B cell (primary cell): Measurements from ENCODE around the gene ALOX15B. TPM values are rescaled to one million over a fixed set of nuclear protein-coding genes. Genes with fewer than 3 reads are reported as not detected.

Experiments used
- ATAC-seq: fragments of 200-7000 bp; cut with Tn5 transposase; one replicate; pipeline ENCODE4 v1.10.0; 2021; ENCODE audit warnings: low read depth, mild to moderate bottlenecking, moderate number of reproducible peaks, moderate library complexity
- CTCF ChIA-PET: fragments of 350-600 bp; sonication (Branson Sonifier 250); formaldehyde crosslinking; loops from one replicate; lab custom pipeline; 2021; ENCODE audit warnings: antibody characterized with exemption, inconsistent platforms; lab: Charles Lee
- POLR2A ChIA-PET: fragments of 350-600 bp; sonication (Branson Sonifier 250); formaldehyde crosslinking; loops from one replicate; lab custom pipeline; 2021; ENCODE audit warnings: antibody characterized with exemption; lab: Charles Lee
- DNase-seq: peaks from one replicate; pipeline ENCODE4 v3.0.0; 2013
- H2AFZ ChIP-seq: 2 replicates; pipeline ENCODE4 v1.6.1; 2012; ENCODE audit warnings: mild to moderate bottlenecking, low read depth, low read length; ENCODE audit not compliant: insufficient read depth, poor library complexity, severe bottlenecking
- H3K27ac ChIP-seq, 2 donors: 1 replicate in 1 of 2; 2 replicates in 1 of 2; pipeline ENCODE4 v1.5.1; 2012 to 2013; ENCODE audit warnings: low read length in 2 of 2, mild to moderate bottlenecking in 2 of 2, moderate library complexity in 1 of 2
- H3K27me3 ChIP-seq, 4 experiments: fragments of 200-600 bp in 1 of 4; sonication (generic) in 1 of 4; replicated peaks in 1 of 4; 1 replicate in 2 of 4; 2 replicates in 2 of 4; pipeline versions ENCODE4 v1.6.1 to v1.7.0; 2013 to 2016; ENCODE audit warnings: low read length in 3 of 4, mild to moderate bottlenecking in 2 of 4, mixed read lengths in 1 of 4, moderate library complexity in 1 of 4; ENCODE audit not compliant: insufficient read depth in 4 of 4, control insufficient read depth in 3 of 4; ENCODE audit errors: control extremely low read depth in 1 of 4
- H3K36me3 ChIP-seq, 2 experiments: replicated peaks in 1 of 2; 1 replicate in 1 of 2; 2 replicates in 1 of 2; pipeline versions ENCODE4 v1.6.1 to v1.7.1; 2013; ENCODE audit warnings: low read length in 1 of 2; ENCODE audit not compliant: insufficient read depth in 2 of 2, control insufficient read depth in 1 of 2; ENCODE audit errors: control extremely low read depth in 1 of 2, extremely low read depth in 1 of 2
- H3K4me1 ChIP-seq, 2 donors: fragments of 200-600 bp in 1 of 2; sonication (generic) in 1 of 2; 1 replicate in 1 of 2; 2 replicates in 1 of 2; pipeline versions ENCODE4 v1.5.1 to v1.6.1; 2013 to 2017; ENCODE audit warnings: low read length in 2 of 2; ENCODE audit not compliant: control insufficient read depth in 2 of 2, insufficient read depth in 2 of 2
- H3K4me2 ChIP-seq: replicated peaks from 2 replicates; pipeline ENCODE3; 2012; ENCODE audit warnings: mild to moderate bottlenecking, low read depth, low read length; ENCODE audit not compliant: poor library complexity, severe bottlenecking
- H3K4me3 ChIP-seq, 5 experiments: fragments of 200-600 bp in 1 of 5; sonication (generic) in 1 of 5; 1 replicate in 3 of 5; 2 replicates in 2 of 5; pipeline versions ENCODE4 v1.5.1 to v1.7.0; 2011 to 2016; ENCODE audit warnings: low read length in 4 of 5, mild to moderate bottlenecking in 4 of 5, low read depth in 2 of 5, control low read depth in 1 of 5, moderate library complexity in 1 of 5; ENCODE audit not compliant: insufficient read depth in 1 of 5; ENCODE audit errors: control extremely low read depth in 1 of 5, extremely low read depth in 1 of 5
- H3K79me2 ChIP-seq: fragments of 200-600 bp; sonication (generic); one replicate; pipeline ENCODE4 v1.6.0; 2016; ENCODE audit warnings: low read length; ENCODE audit not compliant: control insufficient read depth, insufficient read depth
- H3K9ac ChIP-seq: fragments of 200-600 bp; sonication (generic); 2 replicates; pipeline ENCODE4 v1.6.1; 2017; ENCODE audit warnings: mild to moderate bottlenecking, low read length, moderate library complexity
- H3K9me3 ChIP-seq, 3 donors: one replicate each; pipeline versions ENCODE4 v1.6.1 to v1.7.1; 2013; ENCODE audit warnings: low read length in 2 of 3; ENCODE audit not compliant: control insufficient read depth in 2 of 3, insufficient read depth in 1 of 3; ENCODE audit errors: control extremely low read depth in 1 of 3
- H4K20me1 ChIP-seq: 2 replicates; pipeline ENCODE4 v1.6.0; 2012; ENCODE audit warnings: mild to moderate bottlenecking, low read length; ENCODE audit not compliant: insufficient read depth, control insufficient read depth, poor library complexity, severe bottlenecking
- H3K27ac Mint-ChIP-seq: one replicate; pipeline ENCODE4 v1.8.0; 2021; ENCODE audit warnings: mixed read lengths
- H3K27me3 Mint-ChIP-seq: one replicate; pipeline ENCODE4 v1.8.0; 2021; ENCODE audit warnings: mixed read lengths
- H3K4me1 Mint-ChIP-seq: one replicate; pipeline ENCODE4 v1.8.0; 2021; ENCODE audit warnings: mixed read lengths
- H3K4me3 Mint-ChIP-seq: one replicate; pipeline ENCODE4 v1.8.0; 2021; ENCODE audit warnings: mixed read lengths
- H3K9me3 Mint-ChIP-seq: one replicate; pipeline ENCODE4 v1.8.0; 2022; ENCODE audit warnings: mixed read lengths; ENCODE audit not compliant: insufficient read depth
- EZH2 ChIP-seq: IDR thresholded peaks from 2 replicates; pipeline ENCODE4 v1.6.1; 2012; ENCODE audit warnings: borderline replicate concordance, low read depth, mild to moderate bottlenecking, moderate library complexity, low read length; ENCODE audit not compliant: insufficient read depth, poor library complexity, severe bottlenecking
- WGBS: methylation state at CpG from one replicate; pipeline ENCODE4 v1.1.5; 2013; ENCODE audit warnings: missing lambda C conversion rate; ENCODE audit not compliant: insufficient coverage; 5-methylcytosine and 5-hydroxymethylcytosine counted together
- intact Hi-C: fragments of 100-400 bp; cut with micrococcal nuclease; formaldehyde crosslinking; loops from one replicate; pipeline ENCODE4 v1.10.0; 2022
- polyA plus RNA-seq: library from polyadenylated mRNA; depleted of rRNA; stranded (reverse); fragments of >200 nt; gene quantifications from 2 replicates; pipeline ENCODE4 v1.2.3, GENCODE V29; 2012
- total RNA-seq, 2 donors: library from RNA; stranded (reverse); fragments of 120-200 nt in 1 of 2; gene quantifications; 1 replicate in 1 of 2; 2 replicates in 1 of 2; pipeline versions ENCODE4 v1.2.3 to v1.2.4, GENCODE V29; 2013 to 2022
- TF ChIP-seq, protein P1 (sequence below): fragments of 200-600 bp; IDR thresholded peaks from one replicate; pipeline ENCODE4 v1.8.0; 2022; ENCODE audit warnings: antibody characterized with exemption, mild to moderate bottlenecking

ALOX15B gene
- total and polyA plus RNA-seq, 2 donors (not counting 1 experiment from before 2014, with no cell fraction given), result 0.03 TPM; not detected in 1

- POLR2A ChIA-PET, result no interaction called here
- no peaks in the 10 kb centered on the region for H4K20me1 ChIP-seq
Observed at GRCh38 chr17:8013731-8014557, 24.9 kb upstream of the ALOX15B start.

GRCh38 chr17:8014558-8014850 lies 24.4 kb upstream of the ALOX15B start:
- no peak overlapping the region for H3K4me2 ChIP-seq
- intact Hi-C loops, result no loop called here
- CTCF ChIA-PET, result interaction anchor here (1.7 kb wide), 1 partner anchor 43 kb away, joined by 4 read pairs; no protein-coding TSS in a partner anchor

More at GRCh38 chr17:8013731-8014557, 24.9 kb upstream of the ALOX15B start:
- no peaks in the 10 kb centered on the region for H3K36me3 ChIP-seq
- no peak overlapping the region for H3K27ac Mint-ChIP-seq
- H3K9me3 Mint-ChIP-seq, result no peaks in the 10 kb centered on the region
- CTCF ChIA-PET, result interaction anchor here (1.0 to 1.7 kb wide), 4 partner anchors 23 to 152 kb away, joined by 3 to 4 read pairs (median 4); no protein-coding TSS in a partner anchor
- no peak overlapping the region for H2AFZ ChIP-seq
- peaks cover 0 to 5% (median 0%) of the 10 kb centered on the region in 3 donors for H3K9me3 ChIP-seq
- H3K27ac ChIP-seq, result no peak overlapping the region
- peaks cover 27 to 28% of the 10 kb centered on the region in 2 donors for H3K4me1 ChIP-seq
- peak overlapping the region; percentile 35 for H3K4me2 ChIP-seq
- H3K79me2 ChIP-seq, result no peaks in the 10 kb centered on the region
- intact Hi-C loops, result no loop called here
- H3K9ac ChIP-seq, result no peak overlapping the region
- no peak for ATAC-seq
- peaks cover 25% of the 10 kb centered on the region for H3K4me1 Mint-ChIP-seq
- H3K27me3 ChIP-seq, result peaks cover 0 to 51% (median 16%) of the 10 kb centered on the region in 4 experiments
- peaks cover 45% of the 10 kb centered on the region for H3K27me3 Mint-ChIP-seq
- no peak overlapping the region for H3K4me3 ChIP-seq
- 91% methylated on average over 11 of the region's 12 CpGs for WGBS
- H3K4me3 Mint-ChIP-seq, result no peak overlapping the region
- no peak for DNase-seq
- TF ChIP-seq EZH2, result no peak
- TF ChIP-seq, protein P1, sequence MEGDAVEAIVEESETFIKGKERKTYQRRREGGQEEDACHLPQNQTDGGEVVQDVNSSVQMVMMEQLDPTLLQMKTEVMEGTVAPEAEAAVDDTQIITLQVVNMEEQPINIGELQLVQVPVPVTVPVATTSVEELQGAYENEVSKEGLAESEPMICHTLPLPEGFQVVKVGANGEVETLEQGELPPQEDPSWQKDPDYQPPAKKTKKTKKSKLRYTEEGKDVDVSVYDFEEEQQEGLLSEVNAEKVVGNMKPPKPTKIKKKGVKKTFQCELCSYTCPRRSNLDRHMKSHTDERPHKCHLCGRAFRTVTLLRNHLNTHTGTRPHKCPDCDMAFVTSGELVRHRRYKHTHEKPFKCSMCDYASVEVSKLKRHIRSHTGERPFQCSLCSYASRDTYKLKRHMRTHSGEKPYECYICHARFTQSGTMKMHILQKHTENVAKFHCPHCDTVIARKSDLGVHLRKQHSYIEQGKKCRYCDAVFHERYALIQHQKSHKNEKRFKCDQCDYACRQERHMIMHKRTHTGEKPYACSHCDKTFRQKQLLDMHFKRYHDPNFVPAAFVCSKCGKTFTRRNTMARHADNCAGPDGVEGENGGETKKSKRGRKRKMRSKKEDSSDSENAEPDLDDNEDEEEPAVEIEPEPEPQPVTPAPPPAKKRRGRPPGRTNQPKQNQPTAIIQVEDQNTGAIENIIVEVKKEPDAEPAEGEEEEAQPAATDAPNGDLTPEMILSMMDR, result no peak

More at GRCh38 chr17:8014558-8014850, 24.4 kb upstream of the ALOX15B start:
- Mint-ChIP-seq H3K9me3 (no peaks in the 10 kb centered on the region), H3K4me1 (peaks cover 25% of the 10 kb centered on the region), H3K27me3 (peaks cover 50% of the 10 kb centered on the region), H3K4me3 (no peak overlapping the region), H3K27ac (no peak overlapping the region)
- Histone ChIP-seq H3K36me3 (no peaks in the 10 kb centered on the region), H3K79me2 (no peaks in the 10 kb centered on the region), H3K9ac (no peak overlapping the region), H3K27me3 (peaks cover 0 to 56% (median 19%) of the 10 kb centered on the region in 4 experiments), H3K9me3 (peaks cover 0 to 5% (median 0%) of the 10 kb centered on the region in 3 donors), H4K20me1 (no peaks in the 10 kb centered on the region), H3K27ac (no peak overlapping the region), H2AFZ (no peak overlapping the region), H3K4me3 (no peak overlapping the region), H3K4me1 (peaks cover 27 to 28% of the 10 kb centered on the region in 2 donors)
- no peak for ATAC-seq
- no peak for DNase-seq
- POLR2A ChIA-PET, result no interaction called here
- TF ChIP-seq, protein P1, result no peak
- no peak for TF ChIP-seq EZH2
- WGBS, result 96% methylated on average over 8 of the region's 9 CpGs
